GM21576 (cell line): ENCODE data around the gene BAG3.
"Not testable (repeated sequence)": the region's sequence is repeated elsewhere in the genome, so short reads cannot be mapped to it uniquely, and the experiment has no call there.

Source experiments
- ATAC-seq: cut with Tn5 transposase; IDR thresholded peaks from one replicate; pipeline ENCODE4 v1.9.1; 2021; ENCODE audit warnings: mild to moderate bottlenecking, moderate library complexity; ENCODE audit not compliant: unreplicated experiment

BAG3 gene

DNA sequence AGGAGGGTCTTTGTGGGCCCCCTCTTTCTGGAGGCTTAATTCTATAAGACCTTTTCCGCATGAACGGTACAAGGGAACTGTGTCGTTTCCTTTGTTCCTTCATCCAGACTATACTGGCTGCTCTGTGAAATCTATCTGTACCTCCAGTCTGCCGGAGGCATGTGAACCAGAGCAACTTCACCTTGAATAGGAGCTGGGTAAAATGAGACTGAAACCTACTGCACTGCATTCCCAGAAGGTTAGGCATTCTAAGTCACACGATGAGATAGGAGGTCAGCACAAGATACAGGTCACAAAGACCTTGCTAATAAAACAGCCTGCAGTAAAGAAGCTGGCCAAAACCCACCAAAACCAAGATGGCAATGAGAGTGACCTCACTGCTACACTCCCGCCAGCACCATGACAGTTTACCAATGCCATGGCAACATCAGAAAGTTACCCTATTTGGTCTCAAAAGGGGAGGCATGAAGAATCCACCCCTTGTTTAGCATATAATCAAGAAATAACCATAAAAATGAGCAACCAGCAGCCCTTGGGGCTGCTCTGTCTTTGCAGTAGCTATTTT lies 37.9 kb downstream of the BAG3 start:
- no peak for ATAC-seq

DNA sequence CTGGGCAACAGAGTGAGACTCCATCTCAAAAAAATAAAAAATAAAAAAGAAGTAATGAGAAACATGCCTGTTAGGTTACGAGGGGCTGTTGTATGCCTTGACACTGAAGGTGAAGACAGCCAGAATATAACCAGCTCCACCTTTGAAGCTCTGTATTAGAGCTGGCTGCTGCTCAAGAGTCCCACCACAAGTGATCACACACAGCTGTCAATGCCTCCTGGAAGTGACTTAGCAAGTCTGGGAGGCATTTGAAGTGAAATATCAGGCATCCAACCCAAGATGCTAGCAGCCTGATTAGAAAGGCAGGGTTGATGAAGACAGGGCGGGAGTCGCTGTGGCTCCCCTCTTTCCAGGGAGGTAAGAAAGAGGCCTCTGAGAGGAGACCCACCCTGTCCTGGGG lies 40.5 kb downstream of the BAG3 start:
- no peak for ATAC-seq

DNA sequence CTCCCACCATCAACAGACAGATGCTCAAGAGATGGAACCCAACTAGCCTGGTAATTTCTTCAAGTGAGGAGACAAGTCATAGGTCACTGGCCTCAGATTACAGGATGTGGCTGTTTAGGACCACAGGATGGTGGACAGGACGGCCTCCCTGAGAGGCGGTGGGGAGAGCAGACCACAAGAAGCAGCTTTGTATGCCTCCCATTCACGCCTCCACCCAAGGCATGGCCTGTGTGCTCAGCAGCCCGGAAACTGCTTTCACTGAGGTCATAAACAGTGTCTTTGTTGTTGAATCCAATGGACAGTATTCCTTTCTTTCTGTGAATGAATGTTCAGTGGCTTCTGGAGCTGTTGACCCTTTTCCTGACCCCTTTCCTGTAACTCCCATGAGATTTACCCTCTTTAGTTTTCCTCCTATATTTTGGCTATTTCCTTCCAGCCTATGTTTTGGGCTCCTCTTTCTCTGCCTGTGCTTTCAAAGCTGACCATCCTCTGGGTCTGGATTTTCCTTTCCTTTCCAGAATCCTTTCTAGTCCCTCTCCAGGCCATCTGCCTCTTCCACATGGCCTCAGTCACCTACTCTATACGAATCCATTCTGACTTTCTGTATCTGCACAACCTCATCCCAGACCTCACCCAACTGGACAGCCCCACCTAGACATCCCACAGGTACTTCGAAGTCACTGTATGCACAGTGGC lies 42.2 kb downstream of the BAG3 start:
- peak; percentile 78 for ATAC-seq

DNA sequence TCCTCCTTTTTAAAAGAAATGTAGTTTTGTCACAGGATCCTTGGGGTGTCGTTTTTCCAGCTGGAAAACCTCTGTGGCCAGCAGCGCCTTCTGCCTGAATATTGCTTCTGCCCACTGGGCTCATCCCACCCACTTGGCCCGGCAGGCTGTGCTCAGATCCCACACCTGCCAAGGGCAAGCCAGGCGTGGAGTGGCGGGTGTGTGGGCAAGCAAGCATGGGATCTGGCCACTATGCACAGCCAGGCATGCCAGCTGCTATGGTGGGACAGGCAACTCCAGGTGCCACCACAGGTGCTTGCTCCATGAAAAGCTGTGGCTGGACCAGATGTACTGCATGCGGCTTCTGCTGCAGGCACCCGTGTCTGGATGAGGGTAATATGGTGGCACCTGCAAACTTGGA lies 43.4 kb downstream of the BAG3 start:
- ATAC-seq, result no peak

DNA sequence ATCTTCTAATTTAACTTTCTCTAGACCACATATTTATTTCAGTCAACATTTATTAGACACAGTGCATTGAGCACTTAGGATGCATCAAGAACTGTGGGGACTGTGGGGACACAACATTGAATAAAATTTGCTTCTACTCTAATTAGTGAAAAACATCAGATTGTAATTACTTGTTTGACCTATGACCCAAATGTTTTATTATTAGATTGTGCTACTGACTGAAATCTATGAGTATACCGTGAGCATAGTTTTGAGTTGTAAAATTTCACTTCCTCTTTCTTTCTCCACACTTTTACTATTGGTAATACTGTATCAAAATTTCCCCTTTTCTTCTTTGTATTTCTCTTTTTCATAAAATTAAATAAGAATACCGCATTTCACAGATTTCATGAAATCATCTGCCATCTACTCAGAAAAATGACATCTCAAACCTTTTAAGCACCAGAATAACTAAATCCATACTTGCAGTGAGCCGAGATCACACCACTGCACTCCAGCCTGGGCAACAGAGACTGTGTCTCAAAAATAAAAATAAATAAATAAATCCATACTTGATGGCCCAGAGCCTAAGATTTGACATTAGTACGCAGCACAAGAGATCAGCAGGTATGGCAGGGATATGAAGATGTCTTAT lies 49.3 kb downstream of the BAG3 start:
- ATAC-seq, result peak; percentile 50

DNA sequence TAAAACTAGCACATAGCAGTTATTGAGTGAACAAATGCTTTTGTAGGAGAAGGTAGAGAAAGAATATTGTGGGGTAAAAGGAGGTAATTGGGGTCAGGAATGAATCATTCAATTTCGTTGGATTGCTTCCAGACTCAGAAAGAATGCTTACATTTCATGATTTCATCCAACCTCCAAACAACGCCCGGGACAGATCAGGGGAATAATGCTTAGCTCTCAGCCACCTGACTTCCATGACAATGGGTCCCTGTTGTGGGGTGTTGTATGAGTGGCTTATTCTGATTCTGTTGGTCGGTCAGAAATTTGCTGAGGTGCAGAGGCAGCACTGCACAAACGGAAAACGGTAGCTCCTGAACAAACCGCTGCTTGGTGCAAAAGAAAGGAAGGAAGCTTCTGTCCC lies 50.7 kb downstream of the BAG3 start:
- ATAC-seq, result no peak

DNA sequence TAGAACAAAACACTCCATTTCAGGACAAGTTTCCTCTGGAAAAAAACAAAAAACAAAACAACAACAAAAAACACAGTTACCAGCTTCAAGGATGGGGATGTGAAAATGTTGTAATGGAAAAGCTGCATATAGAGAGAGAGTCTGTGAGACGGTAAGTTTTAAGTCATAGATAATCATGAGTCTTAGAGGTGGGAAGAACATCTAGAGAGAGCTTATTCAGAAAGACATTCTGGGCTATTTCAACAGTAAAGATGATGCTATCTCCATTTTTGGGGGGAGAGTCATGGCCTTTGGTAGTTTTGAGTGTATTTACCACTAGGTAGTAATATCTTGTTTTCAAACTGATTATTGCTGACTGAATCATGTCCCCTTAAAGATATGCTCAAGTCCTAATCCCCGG lies 51.4 kb downstream of the BAG3 start:
- no peak for ATAC-seq

DNA sequence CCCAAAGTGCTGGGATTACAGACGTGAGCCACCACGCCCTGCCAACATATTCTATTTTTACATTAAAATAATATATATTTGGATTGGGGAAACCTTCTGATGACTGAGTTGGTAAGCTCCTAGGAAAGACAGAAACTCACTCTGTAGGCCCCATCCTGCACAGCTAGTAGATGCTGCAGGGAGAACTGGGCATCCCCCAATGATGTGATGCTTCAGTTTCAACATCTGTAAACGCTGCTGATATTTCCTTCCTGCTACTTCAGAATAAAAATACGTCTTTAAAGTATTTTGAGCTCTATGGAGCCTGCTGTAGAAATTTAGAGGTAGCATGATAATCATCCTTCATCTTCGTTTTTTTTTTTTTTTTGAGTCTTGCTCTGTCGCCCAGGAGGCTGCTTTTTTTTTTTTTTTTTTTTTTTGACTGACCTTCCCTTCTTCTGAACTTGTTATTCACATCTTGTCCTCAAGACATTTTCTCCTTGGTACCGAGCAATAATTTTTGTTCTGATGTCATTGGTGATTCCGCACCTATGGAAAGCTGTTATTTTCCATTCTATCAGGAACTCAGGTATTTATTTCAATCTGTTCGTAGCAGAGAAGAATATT lies 52.8 kb downstream of the BAG3 start:
- ATAC-seq, result no peak

DNA sequence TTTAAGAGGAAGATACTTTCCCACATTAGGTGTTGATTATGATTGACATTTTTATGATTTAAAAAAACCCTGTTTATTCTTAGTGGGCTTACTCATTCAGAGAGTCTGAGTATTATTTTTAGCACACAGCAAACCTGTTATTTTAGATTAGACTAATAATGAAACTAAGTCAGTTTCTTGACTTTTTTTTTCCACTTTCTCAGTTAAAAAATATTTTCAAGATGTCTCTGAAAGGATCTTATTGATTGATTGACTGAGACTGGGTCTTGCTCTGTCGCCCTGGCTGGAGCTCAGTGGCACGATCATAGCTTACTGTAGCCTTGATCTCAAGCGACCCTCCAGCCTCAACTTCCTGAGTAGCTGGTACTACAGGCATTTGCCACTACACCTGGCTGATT lies 54.3 kb downstream of the BAG3 start:
- peak; percentile 45 for ATAC-seq

DNA sequence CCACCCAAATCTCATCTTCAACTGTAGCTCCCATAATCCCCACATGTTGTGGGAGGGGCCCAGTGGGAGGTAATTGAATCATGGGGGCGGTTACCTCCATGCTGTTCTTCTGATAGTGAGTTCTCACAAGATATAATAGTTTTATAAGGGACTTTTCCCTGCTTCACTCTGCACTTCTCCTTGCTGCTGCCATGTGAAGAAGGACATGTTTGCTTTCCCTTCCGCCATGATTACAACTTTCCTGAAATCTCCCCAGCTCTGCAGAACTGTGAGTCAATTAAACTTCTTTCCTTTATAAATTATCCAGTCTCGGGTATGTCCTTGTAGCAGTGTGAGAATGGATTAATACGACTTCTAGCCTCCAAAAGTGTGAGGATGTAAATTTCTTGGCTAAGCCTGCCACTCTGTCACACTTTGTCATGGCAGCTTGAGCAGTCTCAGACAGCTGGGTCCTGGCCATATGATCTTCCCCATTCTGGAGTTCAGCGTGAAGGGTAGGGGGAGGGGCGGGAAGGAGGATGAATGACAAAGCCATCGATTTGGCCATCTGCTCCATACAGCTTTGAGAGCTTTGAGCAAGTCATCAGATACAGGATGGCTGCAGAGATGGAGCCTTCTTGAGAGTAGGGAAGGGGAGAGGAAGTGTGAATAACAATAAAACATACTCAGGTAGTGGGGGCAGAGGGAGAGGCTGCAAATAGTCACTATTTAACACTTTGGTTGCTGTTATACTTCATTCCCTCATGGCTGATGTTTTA lies 55.5 kb downstream of the BAG3 start:
- no peak for ATAC-seq

DNA sequence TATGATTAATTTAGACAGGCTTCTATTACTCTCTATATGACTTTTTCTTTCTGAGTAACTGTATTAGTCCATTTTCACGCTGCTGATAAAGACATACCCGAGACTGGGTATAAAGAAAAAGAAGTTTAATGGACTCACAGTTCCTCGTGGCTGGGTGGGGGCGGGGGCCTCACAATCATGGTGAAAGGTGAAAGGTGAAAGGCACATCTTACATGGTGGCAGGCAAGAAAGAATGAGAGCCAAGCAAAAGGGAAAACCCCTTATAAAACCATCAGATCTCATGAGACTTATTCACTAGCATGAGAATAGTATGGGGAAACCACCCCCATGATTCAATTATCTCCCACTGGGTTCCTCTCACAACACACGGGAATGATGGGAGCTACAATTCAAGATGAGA lies 56.2 kb downstream of the BAG3 start:
- not testable (repeated sequence) for ATAC-seq

DNA sequence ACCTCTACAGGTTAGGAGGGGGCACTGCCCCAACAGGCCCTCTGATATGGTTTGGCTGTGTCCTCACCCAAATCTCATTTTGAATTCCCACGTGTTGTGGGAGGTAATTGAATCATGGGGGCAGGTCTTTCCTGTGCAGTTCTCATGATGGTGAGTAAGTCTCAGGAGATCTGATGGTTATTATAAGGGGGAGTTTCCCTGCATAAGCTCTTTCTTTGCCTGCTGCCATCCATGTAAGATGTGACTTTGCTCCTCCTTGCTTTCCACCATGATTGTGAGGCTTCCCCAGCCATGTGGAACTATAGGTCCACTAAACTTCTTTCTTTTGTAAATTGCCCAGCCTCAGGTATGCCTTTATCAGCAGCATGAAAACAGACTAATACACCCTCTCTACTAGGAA lies 59.8 kb downstream of the BAG3 start:
- not testable (repeated sequence) for ATAC-seq

DNA sequence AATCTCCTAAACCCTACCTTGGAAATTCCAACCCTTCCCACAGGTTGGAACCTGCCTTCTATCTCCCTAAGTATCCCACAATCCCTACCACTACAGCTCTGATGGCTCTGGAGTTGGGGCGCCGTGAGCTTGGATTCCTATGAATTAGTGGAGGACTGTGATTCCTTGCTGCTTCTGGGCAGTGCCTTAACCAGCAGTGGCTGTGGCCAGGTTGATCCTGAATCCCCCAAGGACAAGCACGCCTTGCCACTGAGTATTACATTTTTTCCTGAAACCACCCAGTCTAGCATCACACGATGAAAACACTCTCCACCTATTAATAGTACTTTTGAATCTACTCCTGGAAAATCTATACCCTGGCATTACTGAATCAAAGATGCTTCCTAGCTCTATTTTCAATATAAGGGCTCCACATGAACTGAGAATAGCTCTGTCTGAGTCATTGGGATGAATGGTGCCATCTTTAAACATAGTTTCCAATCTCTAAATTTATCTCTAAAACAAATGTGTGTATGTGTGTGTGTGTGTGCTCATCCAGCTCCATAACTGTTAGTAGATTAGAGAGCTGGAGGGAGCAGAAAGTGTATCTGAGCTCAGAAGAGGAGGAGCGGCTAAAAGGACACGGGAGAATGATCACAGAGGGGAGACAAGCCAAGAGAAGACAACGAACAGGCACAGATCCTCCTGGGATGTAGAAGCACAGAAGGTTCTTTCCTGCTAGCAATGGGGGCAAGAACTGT lies 62.7 kb downstream of the BAG3 start:
- no peak for ATAC-seq

DNA sequence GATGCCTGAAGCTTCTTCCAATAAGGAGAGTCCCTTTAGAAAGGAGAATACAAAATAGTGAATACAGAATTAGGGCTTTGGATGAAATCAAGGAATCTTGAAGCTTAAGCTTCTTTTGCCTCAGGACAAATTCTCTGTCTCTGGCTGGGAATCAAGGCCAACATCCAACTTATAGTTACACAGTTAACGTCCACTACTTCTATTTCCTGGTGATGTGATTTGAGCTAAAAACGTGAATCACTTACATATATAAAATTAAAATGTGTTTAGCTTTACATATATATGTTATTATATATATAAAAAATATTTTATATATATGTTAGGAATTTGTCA lies 63.3 kb downstream of the BAG3 start:
- no peak for ATAC-seq

DNA sequence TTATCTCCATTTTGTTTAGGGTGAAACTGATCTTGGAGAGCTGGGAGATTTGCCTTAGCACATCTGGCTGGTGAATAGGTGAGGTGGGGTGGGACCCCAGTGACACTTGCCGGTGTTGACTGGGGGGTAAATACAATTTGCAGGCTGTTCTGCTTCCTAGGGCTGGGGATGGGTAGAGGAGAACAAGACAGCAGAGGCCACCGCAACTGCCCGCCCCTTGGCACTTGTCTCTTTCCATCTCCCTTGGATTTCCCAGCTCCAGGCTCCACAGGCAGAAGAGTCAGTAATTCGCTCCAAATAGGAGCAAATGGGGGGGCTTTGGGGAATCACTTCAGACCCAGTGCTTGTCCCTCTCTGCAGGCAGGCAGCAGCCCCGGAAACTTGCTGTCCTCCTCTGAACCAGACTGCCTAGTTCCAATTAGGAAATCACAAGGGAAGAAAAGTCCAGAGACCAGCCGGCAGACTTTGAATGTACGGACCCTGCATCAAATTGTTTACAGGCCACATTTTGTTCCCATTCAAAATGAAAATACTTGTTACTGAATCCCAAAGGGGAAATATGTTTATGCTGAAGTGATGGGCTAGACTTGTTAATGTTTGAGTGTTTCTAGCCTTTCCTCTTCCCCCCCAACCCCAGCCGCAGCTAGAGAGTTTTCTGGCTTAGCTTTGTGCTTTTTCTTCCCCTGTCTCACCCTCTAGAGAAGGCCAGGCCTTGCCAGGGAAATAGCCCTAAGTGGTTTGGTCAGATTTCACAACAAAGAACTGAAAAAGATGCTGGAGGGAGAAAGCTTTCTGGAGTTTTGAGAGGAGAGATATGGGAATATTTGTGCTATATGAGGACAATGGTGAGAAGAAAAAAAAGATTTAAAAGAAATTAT lies 64.7 kb downstream of the BAG3 start:
- no peak for ATAC-seq

DNA sequence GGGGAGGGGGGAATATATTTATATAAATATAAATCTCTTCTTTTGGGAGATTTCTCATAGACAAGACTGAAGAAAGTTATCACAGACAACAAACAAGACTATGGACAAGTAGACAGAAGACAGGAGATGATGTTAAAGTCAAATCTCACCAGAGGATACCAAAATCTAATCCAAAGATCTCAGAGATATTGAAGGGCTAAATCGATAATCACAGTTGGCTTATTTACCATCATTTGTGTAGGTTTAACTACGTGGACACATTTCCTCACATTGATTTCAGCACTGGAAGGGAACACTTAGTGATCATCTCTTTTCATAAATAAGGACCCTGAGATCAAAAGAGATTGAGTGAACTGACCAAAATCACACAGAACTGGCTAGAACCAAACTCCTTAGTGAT lies 72.0 kb downstream of the BAG3 start:
- no peak for ATAC-seq

DNA sequence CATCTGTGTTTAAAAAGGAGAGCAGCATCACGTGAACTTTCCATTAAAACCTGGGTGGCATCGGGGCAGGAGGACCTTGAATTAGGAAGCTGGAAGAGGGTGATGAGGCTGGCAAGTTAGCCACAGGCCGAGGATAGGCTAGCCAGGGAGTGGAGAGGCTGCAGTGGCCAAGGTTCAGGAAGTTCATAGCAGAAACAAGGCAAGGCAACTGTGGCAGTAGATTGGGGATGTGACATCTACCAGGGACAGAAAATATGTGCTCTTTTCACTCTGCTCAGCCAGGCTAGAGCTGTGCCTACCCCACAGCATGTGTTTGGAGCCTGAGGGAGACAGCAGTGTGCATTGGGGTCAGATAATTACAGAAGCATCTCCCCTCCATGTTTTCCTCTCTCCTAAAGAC lies 72.4 kb downstream of the BAG3 start:
- ATAC-seq, result no peak

DNA sequence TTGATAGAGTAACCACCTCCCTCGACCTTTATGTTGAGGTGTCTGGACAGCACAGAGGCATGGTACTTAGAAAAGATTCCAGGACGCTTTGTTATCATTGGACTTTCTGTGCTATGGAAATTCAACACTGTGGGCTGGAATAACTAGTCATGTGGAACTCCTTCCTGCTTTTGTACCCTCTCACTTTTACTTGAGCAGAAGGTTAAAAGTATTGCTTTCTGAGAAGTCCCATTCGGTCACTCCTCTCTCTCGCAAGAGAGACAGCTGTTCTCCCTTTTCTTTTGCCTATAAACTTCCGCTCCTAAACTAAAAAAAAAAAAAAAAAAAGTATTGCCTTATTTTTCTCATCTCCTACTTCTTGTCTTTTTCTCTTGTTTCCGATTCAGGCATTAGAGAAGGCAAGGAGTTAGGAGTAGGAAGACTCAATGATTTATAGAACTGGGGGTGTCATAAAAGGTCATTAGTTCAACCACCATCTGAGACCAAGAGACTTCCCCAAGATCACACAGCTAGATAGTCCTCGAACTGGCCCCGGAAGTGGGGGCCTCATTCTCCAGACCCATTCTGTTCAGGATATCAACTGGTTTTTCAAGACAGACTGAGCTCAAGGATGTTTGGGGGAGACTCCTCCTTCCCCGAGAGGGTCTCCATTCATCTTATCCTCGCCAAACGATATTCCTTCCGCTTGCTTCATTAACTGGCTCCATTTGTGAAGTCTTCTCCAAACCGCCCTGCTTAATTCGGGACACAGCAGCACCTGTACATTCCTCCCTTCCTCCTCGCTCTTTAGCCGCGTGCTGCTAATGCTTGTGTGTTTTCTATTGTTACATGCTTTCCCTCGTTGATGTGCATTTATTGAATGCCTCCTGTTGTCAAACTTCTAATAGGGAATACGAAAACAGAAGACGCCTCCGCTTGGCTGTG lies 73.7 kb downstream of the BAG3 start:
- peak; percentile 4 for ATAC-seq

DNA sequence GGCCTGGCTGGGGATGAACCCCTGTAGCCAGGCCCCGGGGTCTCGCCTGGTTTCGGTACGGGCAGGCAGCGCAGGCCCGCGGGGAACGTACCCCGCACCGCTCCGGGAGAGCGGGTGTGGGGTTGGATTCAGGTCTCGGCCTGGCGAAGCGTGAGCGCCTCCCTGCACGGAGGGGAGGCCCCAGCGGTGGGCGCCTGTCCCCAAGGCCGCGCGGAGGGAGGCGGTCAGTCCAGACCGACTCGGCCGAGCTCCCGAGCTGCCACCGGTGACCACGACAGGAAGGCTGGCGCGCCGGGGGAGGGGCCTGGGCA lies 74.3 kb downstream of the BAG3 start:
- no peak for ATAC-seq
